AG04450 (cell line): ENCODE data around the gene AQP12A. TPM values are rescaled to one million over a fixed set of nuclear protein-coding genes. Genes with fewer than 3 reads are reported as not detected.
"Not testable (repeated sequence)": the region's sequence is repeated elsewhere in the genome, so short reads cannot be mapped to it uniquely, and the experiment has no call there.

Source experiments
- CTCF ChIA-PET: fragments of 300-600, 350-600 bp; formaldehyde crosslinking; extraction: SDS; loops from one replicate; lab custom pipeline; 2022; ENCODE audit warnings: antibody characterized with exemption, inconsistent platforms; lab: Charles Lee
- POLR2A ChIA-PET: fragments of 350-600 bp; formaldehyde crosslinking; extraction: SDS; loops from one replicate; lab custom pipeline; 2021; ENCODE audit warnings: antibody characterized with exemption, inconsistent platforms; lab: Yijun Ruan, JAX
- DNase-seq: peaks from one replicate; pipeline ENCODE4 v3.0.0-alpha.2; 2011; ENCODE audit warnings: low read depth, low spot score
- H3K27ac ChIP-seq: one replicate; pipeline ENCODE4 v1.5.1; 2012; ENCODE audit warnings: low read depth, low read length, control low read depth
- H3K27me3 ChIP-seq: one replicate; pipeline ENCODE4 v1.6.0; 2012; ENCODE audit warnings: low read length; ENCODE audit not compliant: control insufficient read depth, insufficient read depth
- H3K4me3 ChIP-seq: 2 replicates; pipeline ENCODE4 v1.5.1; 2011; ENCODE audit warnings: mild to moderate bottlenecking, low read depth, low read length, control low read depth
- H3K9me3 ChIP-seq: 2 replicates; pipeline ENCODE4 v1.5.1; 2012; ENCODE audit warnings: low read length; ENCODE audit not compliant: control insufficient read depth, insufficient read depth
- CTCF ChIP-seq: IDR thresholded peaks from 2 replicates; pipeline ENCODE4 v1.5.1; 2011; ENCODE audit warnings: low read depth, low read length, control low read depth, inconsistent platforms
- polyA plus RNA-seq: library from polyadenylated mRNA; depleted of rRNA; stranded (reverse); fragments of >200 nt; gene quantifications from 2 replicates; pipeline ENCODE4 v1.2.3, GENCODE V29; 2011

The AQP12A gene
- polyA plus RNA-seq, 1 experiment = not detected

DNA sequence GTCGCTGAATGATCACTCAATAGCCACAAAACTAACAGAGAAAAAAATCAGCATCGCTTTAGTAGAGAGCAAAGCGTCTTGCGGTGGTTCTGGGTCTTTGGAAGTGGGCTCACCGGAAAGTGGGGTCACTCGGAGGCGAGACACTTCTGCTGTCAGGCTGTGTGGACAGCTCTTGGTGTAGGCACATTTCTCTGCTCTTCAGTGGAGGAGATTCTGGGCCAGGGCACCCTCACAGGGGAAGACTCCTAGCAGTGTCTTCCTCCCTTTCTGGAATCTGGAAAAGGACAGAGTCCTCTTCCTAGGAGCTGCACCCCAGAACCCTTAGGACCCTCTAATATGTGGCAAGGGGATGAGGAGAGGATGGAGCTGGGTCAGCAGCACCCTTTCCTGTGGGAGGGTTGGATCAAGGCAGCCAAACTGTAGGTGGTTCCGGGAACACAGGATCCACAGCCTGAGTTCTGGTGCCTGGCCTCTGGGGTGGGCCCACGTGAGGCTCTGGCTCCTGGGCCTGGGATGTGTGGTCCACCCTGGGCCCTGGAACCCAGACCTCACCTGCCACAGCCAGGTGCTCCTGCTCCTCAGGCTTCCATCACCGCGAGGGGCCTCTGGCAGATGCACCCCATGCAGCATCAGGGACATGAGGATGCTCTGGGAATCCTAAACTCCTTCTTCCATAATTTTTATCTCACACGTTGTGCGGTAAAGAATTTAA lies 41.3 kb upstream of the AQP12A start:
- H3K4me3 ChIP-seq = no peak overlapping the region
- peaks cover 42% of the 10 kb centered on the region for H3K27me3 ChIP-seq
- no peaks in the 10 kb centered on the region; the same call in 1 of the 2 replicates for H3K9me3 ChIP-seq
- no peak overlapping the region for H3K27ac ChIP-seq
- no peak for TF ChIP-seq CTCF
- no peak for DNase-seq
- POLR2A ChIA-PET = no interaction called here
- CTCF ChIA-PET = no interaction called here

- peaks cover 39% of the 10 kb centered on the region for H3K27me3 ChIP-seq
- POLR2A ChIA-PET = interaction anchor here (0.7 kb wide), 1 partner anchor 10 kb away, joined by 4 read pairs; no protein-coding TSS in a partner anchor
- CTCF ChIA-PET = no interaction called here
These were observed 40.5 kb upstream of the AQP12A start for GRCh38 chr2:240651185-240651584.

GRCh38 chr2:240655931-240656886 lies 35.5 kb upstream of the AQP12A start:
- POLR2A ChIA-PET = no interaction called here
- no peak overlapping the region for H3K4me3 ChIP-seq
- peaks cover 9% of the 10 kb centered on the region for H3K27me3 ChIP-seq
- no peak overlapping the region for H3K27ac ChIP-seq
- H3K9me3 ChIP-seq = no peaks in the 10 kb centered on the region
- DNase-seq = no peak
- CTCF ChIA-PET = interaction anchor here (0.6 kb wide), 1 partner anchor 29 kb away, joined by 4 read pairs; no protein-coding TSS in a partner anchor
- TF ChIP-seq CTCF = no peak

More at GRCh38 chr2:240651185-240651584, 40.5 kb upstream of the AQP12A start:
- Histone ChIP-seq H3K9me3 (no peaks in the 10 kb centered on the region; the same call in 1 of the 2 replicates), H3K4me3 (no peak overlapping the region), H3K27ac (no peak overlapping the region)
- DNase-seq = no peak
- no peak for TF ChIP-seq CTCF

DNA sequence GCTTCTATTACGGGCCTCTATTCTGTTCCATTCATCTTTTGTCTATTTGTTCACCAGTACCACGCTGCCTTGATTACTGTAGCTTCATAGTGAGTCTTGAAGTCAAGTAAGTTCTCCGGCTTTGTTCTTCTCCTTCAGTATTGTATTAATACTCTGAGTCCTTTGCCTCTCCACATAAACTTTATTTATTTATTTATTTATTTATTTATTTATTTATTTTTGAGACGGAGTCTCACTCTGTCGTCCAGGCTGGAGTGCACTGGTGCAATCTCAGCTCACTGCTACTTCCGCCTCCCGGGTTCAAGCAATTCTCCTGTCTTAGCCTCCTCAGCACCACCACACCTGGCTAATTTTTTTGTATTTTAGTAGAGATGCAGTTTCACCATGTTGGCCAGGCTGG lies 31.8 kb upstream of the AQP12A start:
- DNase-seq, H3K9me3 ChIP-seq, POLR2A ChIA-PET, H3K27me3 ChIP-seq, CTCF ChIA-PET, H3K4me3 ChIP-seq, H3K27ac ChIP-seq: not testable (repeated sequence)

- no peak for DNase-seq
- TF ChIP-seq CTCF = no peak
- Histone ChIP-seq H3K4me3 (no peak overlapping the region), H3K27ac (no peak overlapping the region), H3K27me3 (no peaks in the 10 kb centered on the region), H3K9me3 (no peaks in the 10 kb centered on the region)
- ChIA-PET POLR2A (no interaction called here), CTCF (no interaction called here)
These were observed 29.0 kb upstream of the AQP12A start for GRCh38 chr2:240662681-240663080.
